Thymus (tissue), 11 donors: Measurements from ENCODE around the gene TBC1D5. TPM values are rescaled to one million over a fixed set of nuclear protein-coding genes. Genes with fewer than 3 reads are reported as not detected.
"Not testable (repeated sequence)": the region's sequence is repeated elsewhere in the genome, so short reads cannot be mapped to it uniquely, and the experiment has no call there.

Source experiments
- DNase-seq, 9 donors: peaks; one replicate each; pipeline ENCODE4 v3.0.0-alpha.2; 2013; ENCODE audit warnings: low spot score in 9 of 9, low read depth in 6 of 9, missing footprints in 1 of 9
- H3K27ac ChIP-seq, 2 donors: one replicate each; pipeline ENCODE4 v1.5.1; 2013; ENCODE audit warnings: control low read depth in 1 of 2, low read depth in 1 of 2, low read length in 1 of 2, mild to moderate bottlenecking in 1 of 2, moderate library complexity in 1 of 2
- H3K27me3 ChIP-seq, 2 donors: one replicate each; pipeline ENCODE4 v1.5.1; 2013; ENCODE audit warnings: low read length in 1 of 2; ENCODE audit not compliant: control insufficient read depth in 2 of 2, insufficient read depth in 1 of 2
- H3K36me3 ChIP-seq, 2 donors: one replicate each; pipeline ENCODE4 v1.5.1; 2013; ENCODE audit warnings: low read length in 1 of 2, mild to moderate bottlenecking in 1 of 2, moderate library complexity in 1 of 2; ENCODE audit not compliant: control insufficient read depth in 2 of 2, insufficient read depth in 2 of 2
- H3K4me1 ChIP-seq, 2 donors: one replicate each; pipeline ENCODE4 v1.5.1; 2013; ENCODE audit warnings: low read length in 2 of 2; ENCODE audit not compliant: control insufficient read depth in 2 of 2, insufficient read depth in 2 of 2
- H3K4me3 ChIP-seq, 2 donors: one replicate each; pipeline ENCODE4 v1.5.1; 2013; ENCODE audit warnings: low read length in 2 of 2, control low read depth in 1 of 2, mild to moderate bottlenecking in 1 of 2
- H3K9me3 ChIP-seq, 2 donors: one replicate each; pipeline ENCODE4 v1.5.1; 2013; ENCODE audit warnings: low read length in 1 of 2, mild to moderate bottlenecking in 1 of 2; ENCODE audit not compliant: control insufficient read depth in 2 of 2, insufficient read depth in 1 of 2
- WGBS: extraction: QIAGEN DNeasy Blood & Tissue Kit; methylation state at CpG from one replicate; pipeline ENCODE4 v1.1.7; 2013; 5-methylcytosine and 5-hydroxymethylcytosine counted together
- polyA plus RNA-seq: library from polyadenylated mRNA; stranded (reverse); fragments of 200-250 nt; gene quantifications from one replicate; pipeline ENCODE4 v1.2.3, GENCODE V29; 2013
- total RNA-seq: library from RNA; stranded (reverse); fragments of 120-200 nt; gene quantifications from one replicate; pipeline ENCODE4 v1.2.4, GENCODE V29; 2013
- donor health status: healthy.

The TBC1D5 gene
- total and polyA plus RNA-seq, 2 donors: 8.9 to 37.3 TPM

DNA sequence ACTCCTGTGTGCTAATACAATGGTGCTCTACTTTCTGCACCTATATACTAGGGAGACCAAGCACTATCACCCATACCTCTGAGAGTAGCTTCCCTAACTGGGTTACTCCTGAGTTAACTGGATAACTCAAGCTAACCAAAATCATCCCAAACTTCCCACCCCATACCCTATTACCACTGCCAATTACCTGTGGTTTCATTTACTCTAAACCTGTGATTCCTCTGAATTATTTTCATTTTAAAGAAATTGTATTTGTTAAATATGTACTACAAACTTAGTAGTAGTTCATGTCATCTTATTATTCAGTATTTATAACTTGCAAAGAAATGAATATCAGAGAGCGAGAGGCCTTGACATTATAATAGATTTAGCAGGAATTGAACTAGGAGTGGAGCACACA lies 340.5 kb downstream of the TBC1D5 start:
- no peaks in the 10 kb centered on the region for H3K4me1 ChIP-seq
- no peak for DNase-seq
- no peak overlapping the region for H3K27ac ChIP-seq
- no peak overlapping the region for H3K4me3 ChIP-seq
- H3K36me3 ChIP-seq: no peaks in the 10 kb centered on the region
- no peaks in the 10 kb centered on the region for H3K9me3 ChIP-seq
- H3K27me3 ChIP-seq: no peaks in the 10 kb centered on the region
- WGBS: 51% methylated on average over 1 of the region's 1 CpG

DNA sequence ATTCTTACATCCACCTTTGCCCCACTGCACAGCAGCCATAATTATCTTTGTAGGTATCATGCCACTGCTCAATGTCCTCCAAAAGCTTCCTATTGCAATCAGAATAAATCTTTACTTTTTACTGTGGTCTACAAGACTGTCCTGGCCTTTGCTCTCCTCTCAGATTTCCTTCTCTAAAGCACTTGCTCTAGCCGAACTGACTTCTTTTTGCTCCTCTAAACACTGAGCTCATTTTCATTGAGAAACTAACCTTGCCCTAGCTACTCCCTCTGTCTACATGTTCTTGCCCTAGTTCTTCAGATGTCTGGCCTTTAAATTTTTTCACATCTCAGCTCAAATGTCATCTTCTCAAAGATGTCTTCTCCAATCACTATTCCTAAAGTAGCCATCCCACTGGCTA lies 342.8 kb downstream of the TBC1D5 start:
- Histone ChIP-seq H3K9me3 (no peaks in the 10 kb centered on the region), H3K36me3 (no peaks in the 10 kb centered on the region), H3K4me3 (no peak overlapping the region), H3K27me3 (no peaks in the 10 kb centered on the region), H3K4me1 (no peaks in the 10 kb centered on the region), H3K27ac (no peak overlapping the region)
- WGBS: 100% methylated on average over 1 of the region's 1 CpG
- no peak for DNase-seq

DNA sequence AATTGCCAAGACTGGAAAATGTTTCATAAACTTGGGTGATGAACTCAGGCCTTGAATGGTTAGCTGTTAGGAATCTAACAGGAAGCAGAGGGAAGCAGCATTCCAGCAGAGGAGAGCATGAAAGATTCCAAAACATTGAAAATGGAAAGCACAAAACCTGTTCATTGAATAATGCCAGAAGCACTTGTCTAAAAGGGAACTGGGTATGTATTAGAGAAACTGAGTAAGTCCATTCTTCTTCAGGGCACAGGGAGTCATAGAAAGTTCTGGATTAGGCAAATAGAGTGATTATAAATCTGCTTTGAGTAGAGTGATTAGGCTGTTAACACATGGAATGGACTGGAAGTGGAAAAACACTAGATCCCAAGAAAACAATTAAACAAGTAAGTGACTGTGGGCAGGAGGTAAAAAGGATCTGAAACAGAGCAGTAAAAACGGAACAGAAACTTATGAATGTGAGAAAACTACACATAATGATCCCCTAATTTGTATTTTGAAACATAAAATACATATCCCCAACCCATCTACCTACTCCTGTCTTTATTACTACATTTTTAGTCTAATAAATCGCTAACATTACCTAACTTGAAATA lies 343.4 kb downstream of the TBC1D5 start:
- WGBS: 97% methylated on average over 2 of the region's 2 CpGs
- H3K4me1 ChIP-seq: no peaks in the 10 kb centered on the region
- H3K9me3 ChIP-seq: no peaks in the 10 kb centered on the region
- H3K36me3 ChIP-seq: no peaks in the 10 kb centered on the region
- peak in 1 of 9 donors; percentile 4 for DNase-seq
- no peaks in the 10 kb centered on the region for H3K27me3 ChIP-seq
- no peak overlapping the region for H3K27ac ChIP-seq
- H3K4me3 ChIP-seq: no peak overlapping the region

DNA sequence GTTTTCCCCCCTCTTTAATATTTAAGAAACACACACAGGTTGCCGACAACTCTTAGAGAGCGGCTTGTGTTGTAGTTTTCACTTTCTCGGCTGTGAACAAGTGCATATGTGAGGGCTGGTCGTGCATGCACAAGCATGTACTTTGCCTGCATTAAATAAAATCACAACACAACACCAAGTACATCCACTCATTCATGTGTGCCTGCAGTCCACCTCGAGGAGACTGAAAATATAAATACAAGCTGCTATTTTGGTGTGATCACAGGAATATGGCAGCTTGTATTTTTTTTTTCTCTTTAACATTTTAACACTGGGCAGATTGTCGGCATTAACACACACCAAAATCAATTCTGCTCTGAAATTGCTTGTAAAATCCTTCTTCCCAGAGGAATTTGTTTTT lies 346.4 kb downstream of the TBC1D5 start:
- H3K4me1 ChIP-seq: no peaks in the 10 kb centered on the region
- WGBS: 92% methylated on average over 6 of the region's 6 CpGs
- H3K9me3 ChIP-seq: no peaks in the 10 kb centered on the region

DNA sequence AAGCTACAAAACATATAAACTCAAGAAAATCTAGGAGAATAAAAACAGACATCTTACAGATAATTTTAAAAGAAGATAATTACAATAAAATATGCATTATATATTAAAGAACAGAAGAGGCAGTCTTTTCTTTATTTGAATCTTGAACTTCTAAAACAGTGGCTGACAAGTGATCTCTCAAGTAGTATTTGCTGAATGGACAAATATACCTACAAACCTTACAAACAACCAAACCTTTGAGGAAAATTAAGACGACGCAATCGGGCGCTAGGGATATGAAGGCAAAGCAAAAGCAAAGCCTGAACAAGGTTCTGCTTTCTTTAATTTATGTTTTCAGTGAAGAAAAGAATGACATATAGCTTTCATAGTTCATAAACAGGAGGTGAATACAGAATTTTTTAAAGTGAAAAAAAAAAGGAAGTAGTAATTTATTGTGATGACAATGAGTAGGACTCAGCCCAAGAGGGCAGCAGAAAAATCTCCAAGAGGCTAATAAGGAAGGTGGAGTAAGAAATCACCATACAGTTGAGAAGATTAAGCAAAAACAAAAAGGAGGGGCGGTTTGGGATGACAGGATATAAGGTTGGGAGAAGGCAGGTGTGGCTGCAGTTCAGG lies 347.8 kb downstream of the TBC1D5 start:
- 76% methylated on average over 5 of the region's 5 CpGs for WGBS
- no peak for DNase-seq
- Histone ChIP-seq H3K4me1 (no peaks in the 10 kb centered on the region), H3K36me3 (no peaks in the 10 kb centered on the region), H3K27me3 (no peaks in the 10 kb centered on the region), H3K4me3 (no peak overlapping the region), H3K27ac (no peak overlapping the region), H3K9me3 (no peaks in the 10 kb centered on the region)

More for the DNA sequence above, 346.4 kb downstream of the TBC1D5 start:
- Histone ChIP-seq H3K36me3 (no peaks in the 10 kb centered on the region), H3K27ac (no peak overlapping the region), H3K27me3 (no peaks in the 10 kb centered on the region), H3K4me3 (no peak overlapping the region)
- no peak for DNase-seq

DNA sequence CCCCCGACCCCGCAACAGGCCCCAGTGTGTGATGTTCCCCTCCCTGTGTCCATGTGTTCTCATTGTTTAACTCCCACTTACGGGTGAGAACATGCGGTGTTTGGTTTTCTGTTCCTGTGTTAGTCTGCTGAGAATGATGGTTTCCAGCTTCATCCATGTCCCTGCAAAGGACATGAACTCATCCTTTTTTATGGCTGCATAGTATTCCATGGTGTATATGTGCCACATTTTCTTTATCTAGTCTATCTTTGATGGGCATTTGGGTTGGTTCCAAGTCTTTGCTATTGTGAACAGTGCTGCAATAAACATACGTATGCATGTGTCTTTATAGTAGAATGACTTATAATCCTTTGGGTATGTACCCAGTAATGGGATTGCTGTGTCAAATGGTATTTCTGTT lies 349.9 kb downstream of the TBC1D5 start:
- 98% methylated on average over 5 of the region's 5 CpGs for WGBS
- H3K36me3 ChIP-seq, H3K27me3 ChIP-seq: not testable (repeated sequence)

DNA sequence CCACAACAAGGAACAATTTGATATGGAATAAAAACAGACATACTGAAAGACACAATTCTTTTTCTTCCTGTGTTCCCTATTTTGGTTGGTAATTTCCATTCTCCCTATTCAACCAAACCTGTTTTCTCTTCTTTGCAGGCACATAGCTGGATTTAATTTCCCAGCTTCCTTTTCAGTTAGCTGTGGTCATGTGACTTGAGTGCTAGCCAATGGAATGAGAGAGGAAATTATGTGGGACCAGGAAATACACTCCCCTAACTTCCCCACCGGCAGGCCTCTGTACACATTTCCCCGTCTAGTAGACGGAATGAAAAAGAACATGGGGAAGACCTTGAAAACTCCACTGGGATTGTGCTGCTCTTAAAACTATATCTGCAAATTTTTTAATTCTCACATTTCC lies 351.6 kb downstream of the TBC1D5 start:
- no peaks in the 10 kb centered on the region for H3K4me1 ChIP-seq
- H3K9me3 ChIP-seq: no peaks in the 10 kb centered on the region
- H3K27me3 ChIP-seq: no peaks in the 10 kb centered on the region
- no peak overlapping the region for H3K27ac ChIP-seq
- H3K4me3 ChIP-seq: no peak overlapping the region
- H3K36me3 ChIP-seq: no peaks in the 10 kb centered on the region
- 98% methylated on average over 3 of the region's 3 CpGs for WGBS
- DNase-seq: no peak

More for the DNA sequence above, 349.9 kb downstream of the TBC1D5 start:
- not testable (repeated sequence) for H3K27ac ChIP-seq, DNase-seq, H3K9me3 ChIP-seq, H3K4me1 ChIP-seq, H3K4me3 ChIP-seq

DNA sequence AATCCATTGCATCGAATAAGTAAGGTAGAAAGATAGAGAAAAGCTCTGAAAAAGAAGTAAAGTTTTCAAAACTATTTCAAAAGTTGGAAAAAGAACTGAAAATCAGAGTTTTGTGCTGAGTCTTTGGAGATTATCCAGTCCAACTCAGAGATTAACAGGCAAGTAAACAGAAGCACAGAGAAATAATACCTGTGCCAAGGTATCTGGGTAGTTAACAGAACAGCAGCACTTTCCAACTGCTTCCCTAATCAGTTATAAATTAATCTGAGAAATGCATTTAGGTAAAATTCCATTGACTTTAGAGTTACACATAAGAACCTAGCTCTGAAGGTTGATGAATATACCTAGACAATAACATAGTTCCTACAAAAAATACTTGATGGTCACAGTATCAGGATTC lies 355.3 kb downstream of the TBC1D5 start:
- Histone ChIP-seq H3K4me3 (no peak overlapping the region), H3K4me1 (no peaks in the 10 kb centered on the region), H3K27ac (no peak overlapping the region), H3K27me3 (no peaks in the 10 kb centered on the region), H3K9me3 (no peaks in the 10 kb centered on the region), H3K36me3 (no peaks in the 10 kb centered on the region)
- WGBS: 99% methylated on average over 1 of the region's 1 CpG
- DNase-seq: no peak

DNA sequence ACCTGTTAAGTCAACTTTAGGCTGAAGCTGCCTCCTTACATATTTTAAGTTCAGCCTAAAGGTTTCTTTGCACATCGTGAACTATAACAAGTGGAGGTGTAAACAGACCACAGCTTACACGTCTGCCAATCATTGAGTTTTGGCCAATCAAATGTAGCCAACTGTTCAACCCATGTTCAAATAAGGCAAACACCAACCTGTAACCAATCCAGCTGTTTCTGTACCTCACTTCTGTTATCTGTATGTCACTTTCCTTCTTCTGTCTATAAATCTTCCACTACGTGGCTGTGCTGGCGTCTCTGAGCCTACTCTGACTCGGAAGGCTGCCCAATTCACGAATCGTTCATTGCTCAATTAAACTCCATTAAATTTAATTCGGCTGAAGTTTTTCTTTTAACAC lies 356.0 kb downstream of the TBC1D5 start:
- H3K36me3 ChIP-seq: no peaks in the 10 kb centered on the region
- H3K4me1 ChIP-seq: no peaks in the 10 kb centered on the region
- no peak overlapping the region for H3K4me3 ChIP-seq
- H3K27me3 ChIP-seq: no peaks in the 10 kb centered on the region
- no peak for DNase-seq
- H3K27ac ChIP-seq: no peak overlapping the region
- over 99% methylated on average over 8 of the region's 8 CpGs for WGBS
- H3K9me3 ChIP-seq: no peaks in the 10 kb centered on the region
